ENCODE data around the gene CP. TPM values are rescaled to one million over a fixed set of nuclear protein-coding genes. Genes with fewer than 3 reads are reported as not detected.

The CP gene
- total and polyA plus RNA-seq, 9 of the 15 experiments (the other 6 are each of a cell fraction or from before 2014, with no cell fraction given) = 0.30 to 0.75 TPM; not detected in 7

- no peak for TF ChIP-seq ZNF780A (CRISPR knock-in tag; IDR thresholded peaks at IDR 0.05)
- TF ChIP-seq RUNX1 (IDR thresholded peaks at IDR 0.05; ENCODE audit: low read depth) = no peak
- no peak for TF ChIP-seq EZH2 (IDR thresholded peaks at IDR 0.05; ENCODE audit: borderline replicate concordance, low read depth, low read length)
- no peak for TF ChIP-seq BRD9 (IDR thresholded peaks at IDR 0.05; ENCODE audit: low read depth, partially characterized antibody)
- no peak for TF ChIP-seq HNRNPUL1 (IDR thresholded peaks at IDR 0.05; ENCODE audit: low read length)
- no peak for TF ChIP-seq RERE (CRISPR knock-in tag; IDR thresholded peaks at IDR 0.05; ENCODE audit: borderline replicate concordance)
- TF ChIP-seq ZNF717 (CRISPR knock-in tag; IDR thresholded peaks at IDR 0.05) = no peak
- no peak for TF ChIP-seq BMI1 (IDR thresholded peaks at IDR 0.05; ENCODE audit: low read length)
- TF ChIP-seq ZBTB8A (IDR thresholded peaks at IDR 0.05; ENCODE audit: partially characterized antibody) = no peak
- TF ChIP-seq DLX4 (CRISPR knock-in tag; IDR thresholded peaks at IDR 0.05) = no peak
- no peak for TF ChIP-seq GATAD2A (IDR thresholded peaks at IDR 0.05)
- TF ChIP-seq ELF2 (CRISPR knock-in tag; IDR thresholded peaks at IDR 0.05) = peak; percentile 90
- no peak for TF ChIP-seq ZBTB49 (CRISPR knock-in tag; IDR thresholded peaks at IDR 0.05; ENCODE audit: borderline replicate concordance)
- TF ChIP-seq ZBTB33 (CRISPR knock-in tag; IDR thresholded peaks at IDR 0.05) = no peak
- TF ChIP-seq ZNF785 (CRISPR knock-in tag; IDR thresholded peaks at IDR 0.05) = no peak
- TF ChIP-seq RNF2 (IDR thresholded peaks at IDR 0.05) = 0 out of 2 replicates have a peak, but pooled peaks have one; percentile 31
- TF ChIP-seq ZNF253 (CRISPR knock-in tag; conservative IDR thresholded peaks at IDR 0.05) = no peak
- TF ChIP-seq ZNF511 (CRISPR knock-in tag; IDR thresholded peaks at IDR 0.05) = peak; percentile 69; the same call in 1 of the 2 replicates
Measured at GRCh38 chr3:149129326-149130205, 92.1 kb downstream of the CP start, which contains the start of gene HPS3 (continued).
